HepG2 (cell line): ENCODE measurements around the gene SLC44A4. TPM values are rescaled to one million over a fixed set of nuclear protein-coding genes. Genes with fewer than 3 reads are reported as not detected.
A peak's percentile ranks its signal among the peaks of the same experiment; 100 is the strongest.

ENCODE experiments used
- CENPBD1 ChIP-seq: sonication (generic); formaldehyde crosslinking; IDR thresholded peaks from 2 replicates; pipeline ENCODE4 v1.8.0; 2022; ENCODE audit warnings: missing genetic modification reagents, low read depth, mild to moderate bottlenecking, borderline replicate concordance
- CHD2 ChIP-seq: IDR thresholded peaks from 2 replicates; pipeline ENCODE4 v1.6.1; 2011; ENCODE audit warnings: low read depth, low read length, improper control_type of control experiment
- DR1 ChIP-seq: sonication (generic); formaldehyde crosslinking; IDR thresholded peaks from 2 replicates; pipeline ENCODE4 v1.8.0; 2021; ENCODE audit warnings: mild to moderate bottlenecking, missing genetic modification reagents, inconsistent platforms
- GTF2F1 ChIP-seq: fragments of 150-350 bp; IDR thresholded peaks from 2 replicates; pipeline ENCODE4 v1.6.1; 2014; ENCODE audit warnings: low read length
- HCFC1 ChIP-seq: fragments of 150-350 bp; IDR thresholded peaks from 2 replicates; pipeline ENCODE4 v1.6.1; 2014; ENCODE audit warnings: low read depth, low read length
- HOMEZ ChIP-seq: IDR thresholded peaks from 2 replicates; pipeline ENCODE4 v1.6.1; 2016; ENCODE audit warnings: low read depth
- KDM1A ChIP-seq: IDR thresholded peaks from 2 replicates; pipeline ENCODE4 v1.6.1; 2016; ENCODE audit warnings: missing compliant biosample characterization
- KLF11 ChIP-seq: IDR thresholded peaks from 2 replicates; pipeline ENCODE4 v1.6.1; 2016; ENCODE audit warnings: missing compliant biosample characterization
- MIER3 ChIP-seq: IDR thresholded peaks from 2 replicates; pipeline ENCODE4 v1.6.1; 2016; ENCODE audit warnings: missing compliant biosample characterization, borderline replicate concordance
- MTERF4 ChIP-seq: sonication (generic); formaldehyde crosslinking; IDR thresholded peaks from 2 replicates; pipeline ENCODE4 v1.8.0; 2023; ENCODE audit warnings: mild to moderate bottlenecking, missing genetic modification reagents
- MXD1 ChIP-seq: sonication (generic); formaldehyde crosslinking; IDR thresholded peaks from 2 replicates; pipeline ENCODE4 v1.4.0; 2020; ENCODE audit warnings: mild to moderate bottlenecking, missing genetic modification reagents
- NCOA5 ChIP-seq: sonication (generic); formaldehyde crosslinking; IDR thresholded peaks from 2 replicates; pipeline ENCODE4 v1.4.0; 2020; ENCODE audit warnings: missing genetic modification reagents
- NONO ChIP-seq, 2 experiments: fragments of 450-650 bp in 1 of 2; sonication (generic) in 1 of 2; formaldehyde crosslinking in 1 of 2; IDR thresholded peaks in 1 of 2; conservative IDR thresholded peaks in 1 of 2; 2 replicates each; pipeline versions ENCODE4 v1.6.1 to v1.8.0; 2017 to 2022; ENCODE audit warnings: mild to moderate bottlenecking in 1 of 2, missing genetic modification reagents in 1 of 2, moderate library complexity in 1 of 2
- PAX8 ChIP-seq: sonication (generic); formaldehyde crosslinking; IDR thresholded peaks from 2 replicates; pipeline ENCODE4 v1.8.0; 2022; ENCODE audit warnings: mild to moderate bottlenecking, missing genetic modification reagents, borderline replicate concordance
- POGK ChIP-seq: sonication (generic); formaldehyde crosslinking; conservative IDR thresholded peaks from 2 replicates; pipeline ENCODE4 v1.8.0; 2022; ENCODE audit warnings: mild to moderate bottlenecking, moderate library complexity, missing genetic modification reagents
- POLR2G ChIP-seq: fragments of 200-400 bp; formaldehyde crosslinking; IDR thresholded peaks from 2 replicates; pipeline ENCODE4 v1.6.1; 2018; ENCODE audit warnings: mild to moderate bottlenecking, low read depth, low read length, moderate library complexity
- SMAD1 ChIP-seq: sonication (generic); formaldehyde crosslinking; IDR thresholded peaks from 2 replicates; pipeline ENCODE4 v1.4.0; 2020; ENCODE audit warnings: missing genetic modification reagents, low read depth, mild to moderate bottlenecking, borderline replicate concordance
- ZBTB25 ChIP-seq: IDR thresholded peaks from 2 replicates; pipeline ENCODE4 v1.6.1; 2018; ENCODE audit warnings: missing genetic modification reagents
- ZNF772 ChIP-seq: sonication (generic); formaldehyde crosslinking; IDR thresholded peaks from 2 replicates; pipeline ENCODE4 v1.5.0; 2020; ENCODE audit warnings: mild to moderate bottlenecking, missing genetic modification reagents
- ZNF784 ChIP-seq: sonication (generic); formaldehyde crosslinking; IDR thresholded peaks from 2 replicates; pipeline ENCODE4 v1.5.1; 2020; ENCODE audit warnings: missing genetic modification reagents, mild to moderate bottlenecking, borderline replicate concordance
- polyA plus RNA-seq, 8 experiments: library from polyadenylated mRNA; depleted of rRNA in 3 of 8; stranded (reverse) in 7 of 8; unstranded in 1 of 8; fragments of >200 nt; fragmentation: Illumina TruSeq in 4 of 8; extraction: Trizol in 4 of 8; gene quantifications; 2 replicates each; pipeline versions ENCODE4 v1.2.1 to v1.2.3, GENCODE V29; 2011 to 2016; ENCODE audit warnings: low read depth in 4 of 8, missing spikeins in 1 of 8, mixed read lengths in 1 of 8; ENCODE audit not compliant: insufficient read depth in 1 of 8
- total RNA-seq, 5 experiments: library from RNA; depleted of rRNA; stranded (reverse); fragments of >200 nt; fragmentation: Illumina TruSeq; extraction: Trizol; gene quantifications; 2 replicates each; pipeline ENCODE4 v1.2.3, GENCODE V29; 2016; ENCODE audit warnings: low read depth in 1 of 5

SLC44A4 gene
- total and polyA plus RNA-seq, 2 of the 13 experiments (the other 11 are each of a cell fraction or from before 2014, with no cell fraction given) = 3.5 to 5.9 TPM

GRCh38 chr6:31834367-31835250 is 44.2 kb downstream of the SLC44A4 start (continued):
- TF ChIP-seq ZBTB25 = peak; percentile 83; the same call in 1 of the 2 replicates
- TF ChIP-seq KLF11 (CRISPR knock-in tag) = 0 out of 2 replicates have a peak, but pooled peaks have one; percentile 55
- TF ChIP-seq MXD1 (CRISPR knock-in tag) = peak; percentile 56
- TF ChIP-seq CENPBD1 = 0 out of 2 replicates have a peak, but pooled peaks have one; percentile 3
- TF ChIP-seq KDM1A = no peak
- TF ChIP-seq GTF2F1 = peak; percentile 93
- 0 out of 2 replicates have a peak, but pooled peaks have one; percentile 30 for TF ChIP-seq NCOA5 (CRISPR knock-in tag)
- no peak for TF ChIP-seq NONO (IDR thresholded peaks at IDR 0.05)
- peak; percentile 77 for TF ChIP-seq NONO (CRISPR knock-in tag; conservative IDR thresholded peaks at IDR 0.05)
- no peak; the same call in 1 of the 2 replicates for TF ChIP-seq HOMEZ (CRISPR knock-in tag)
- no peak; the same call in 1 of the 2 replicates for TF ChIP-seq PAX8 (CRISPR knock-in tag)
- TF ChIP-seq POLR2G = peak; percentile 100
- TF ChIP-seq SMAD1 (CRISPR knock-in tag) = peak; percentile 63; the same call in 1 of the 2 replicates
- TF ChIP-seq HCFC1 = peak; percentile 39; the same call in 1 of the 2 replicates
- peak; percentile 73; the same call in 1 of the 2 replicates for TF ChIP-seq ZNF772 (CRISPR knock-in tag)
- TF ChIP-seq MIER3 (CRISPR knock-in tag) = no peak; the same call in 1 of the 2 replicates
- TF ChIP-seq MTERF4 = peak; percentile 45; the same call in 1 of the 2 replicates
- peak; percentile 71 for TF ChIP-seq POGK (CRISPR knock-in tag)
- TF ChIP-seq CHD2 = 0 out of 2 replicates have a peak, but pooled peaks have one; percentile 22
- peak; percentile 100 for TF ChIP-seq DR1 (CRISPR knock-in tag)
- peak; percentile 51; the same call in 1 of the 2 replicates for TF ChIP-seq ZNF784 (CRISPR knock-in tag)
